Endothelial cell of umbilical vein (primary cell): ENCODE data around the gene AKR7A3. TPM values are rescaled to one million over a fixed set of nuclear protein-coding genes. Genes with fewer than 3 reads are reported as not detected.

Experiments
- BruUV-seq: library from RNA; stranded (reverse); fragments of 400-500 nt; replicated peaks from 2 replicates; lab custom pipeline; 2021; lab: Mats Ljungman, UMichigan
- CTCF ChIA-PET: fragments of 300-600, 350-600 bp; sonication (Branson Sonifier 250); formaldehyde crosslinking; loops from one replicate; lab custom pipeline; 2021; ENCODE audit warnings: antibody characterized with exemption, inconsistent platforms; lab: Charles Lee
- POLR2A ChIA-PET: fragments of 300-600, 350-600 bp; sonication (Branson Sonifier 250); formaldehyde crosslinking; loops from one replicate; lab custom pipeline; 2021; ENCODE audit warnings: antibody characterized with exemption, inconsistent platforms; lab: Charles Lee
- DNase-seq: peaks from one replicate; pipeline ENCODE4 v3.0.0-alpha.2; 2011; ENCODE audit warnings: low read depth, low spot score
- FAIRE-seq: peaks from 2 replicates; lab custom pipeline; 2011; peaks lifted over from hg19 to GRCh38; lab: Jason Lieb, UNC
- H2AFZ ChIP-seq: 2 replicates; pipeline ENCODE4 v1.6.0; 2012; ENCODE audit warnings: low read depth, low read length, control low read depth, inconsistent platforms
- H3K27ac ChIP-seq: 2 replicates; pipeline ENCODE4 v1.5.1; 2011; ENCODE audit warnings: low read depth, mild to moderate bottlenecking, control low read depth, low read length, moderate library complexity; ENCODE audit not compliant: insufficient read depth
- H3K27me3 ChIP-seq, 2 experiments: 2 replicates each; pipeline versions ENCODE4 v1.6.0 to v1.6.1; 2011; ENCODE audit warnings: low read length in 2 of 2, mixed read lengths in 1 of 2; ENCODE audit not compliant: control insufficient read depth in 2 of 2, insufficient read depth in 2 of 2
- H3K36me3 ChIP-seq, 2 experiments: 2 replicates in 1 of 2; 3 replicates in 1 of 2; pipeline ENCODE4 v1.5.1; 2011; ENCODE audit warnings: low read length in 2 of 2, mild to moderate bottlenecking in 1 of 2, moderate library complexity in 1 of 2; ENCODE audit not compliant: control insufficient read depth in 2 of 2, insufficient read depth in 2 of 2; ENCODE audit errors: extremely low read depth in 1 of 2
- H3K4me1 ChIP-seq: 3 replicates; pipeline ENCODE4 v1.5.1; 2011; ENCODE audit warnings: mild to moderate bottlenecking, low read length; ENCODE audit not compliant: control insufficient read depth, insufficient read depth; ENCODE audit errors: extremely low read depth
- H3K4me2 ChIP-seq: 2 replicates; pipeline ENCODE4 v1.6.1; 2011; ENCODE audit warnings: low read length, control low read depth, mixed read lengths; ENCODE audit not compliant: insufficient read depth
- H3K4me3 ChIP-seq, 3 experiments: fragments of 200-600 bp in 1 of 3; sonication (generic), shearing (Covaris generic) in 1 of 3; replicated peaks in 1 of 3; 2 replicates each; pipeline ENCODE4 v1.5.1; 2011 to 2016; ENCODE audit warnings: control low read depth in 3 of 3, low read length in 3 of 3, mild to moderate bottlenecking in 2 of 3, inconsistent platforms in 1 of 3, low read depth in 1 of 3, moderate library complexity in 1 of 3; ENCODE audit not compliant: insufficient read depth in 1 of 3
- H3K79me2 ChIP-seq: 2 replicates; pipeline ENCODE4 v1.6.0; 2012; ENCODE audit warnings: low read length, inconsistent platforms; ENCODE audit not compliant: control insufficient read depth, insufficient read depth
- H3K9ac ChIP-seq: replicated peaks from 2 replicates; pipeline ENCODE3; 2011; ENCODE audit warnings: low read length, control low read depth; ENCODE audit not compliant: insufficient read depth; ENCODE audit errors: extremely low read depth
- H3K9me1 ChIP-seq: replicated peaks from 3 replicates; pipeline ENCODE4 v1.6.0; 2011; ENCODE audit warnings: mild to moderate bottlenecking, low read length; ENCODE audit not compliant: control insufficient read depth, insufficient read depth; ENCODE audit errors: extremely low read depth
- H3K9me3 ChIP-seq: replicated peaks from 2 replicates; pipeline ENCODE4 v1.5.1; 2012; ENCODE audit warnings: low read length, inconsistent platforms; ENCODE audit not compliant: control insufficient read depth, insufficient read depth
- H4K20me1 ChIP-seq: replicated peaks from 2 replicates; pipeline ENCODE3; 2011; ENCODE audit warnings: mild to moderate bottlenecking, low read length; ENCODE audit not compliant: control insufficient read depth, insufficient read depth; ENCODE audit errors: extremely low read depth
- CTCF ChIP-seq, 2 donors: IDR thresholded peaks; 1 replicate in 1 of 2; 2 replicates in 1 of 2; pipeline ENCODE4 v1.5.1; 2011; ENCODE audit warnings: low read length in 2 of 2, mild to moderate bottlenecking in 2 of 2, moderate library complexity in 2 of 2, control low read depth in 1 of 2, inconsistent platforms in 1 of 2, low read depth in 1 of 2; ENCODE audit not compliant: insufficient read depth in 1 of 2; ENCODE audit errors: extremely low read depth in 1 of 2
- EZH2 ChIP-seq: IDR thresholded peaks from 2 replicates; pipeline ENCODE4 v1.6.1; 2012; ENCODE audit warnings: borderline replicate concordance, low read depth, mild to moderate bottlenecking, moderate library complexity, low read length, inconsistent platforms; ENCODE audit not compliant: severe bottlenecking
- FOS ChIP-seq: IDR thresholded peaks from 2 replicates; pipeline ENCODE4 v1.6.1; 2011; ENCODE audit warnings: mild to moderate bottlenecking, low read length, moderate library complexity, borderline replicate concordance; ENCODE audit not compliant: insufficient read depth
- GATA2 ChIP-seq: IDR thresholded peaks from 2 replicates; pipeline ENCODE4 v1.7.0; 2011; ENCODE audit warnings: low read depth, mild to moderate bottlenecking, moderate library complexity, mixed read lengths, low read length; ENCODE audit not compliant: insufficient read length, insufficient read depth
- JUN ChIP-seq: IDR thresholded peaks from 2 replicates; pipeline ENCODE4 v1.6.1; 2011; ENCODE audit warnings: borderline replicate concordance, low read depth; ENCODE audit not compliant: insufficient read length, insufficient read depth
- MAX ChIP-seq: IDR thresholded peaks from 2 replicates; pipeline ENCODE4 v1.6.1; 2011; ENCODE audit not compliant: insufficient read depth, insufficient read length
- MYC ChIP-seq: IDR thresholded peaks from one replicate; pipeline ENCODE4 v1.6.1; 2011; ENCODE audit warnings: mild to moderate bottlenecking, low read depth, low read length
- POLR2A ChIP-seq: IDR thresholded peaks from 2 replicates; pipeline ENCODE4 v1.6.1; 2012; ENCODE audit warnings: low read depth, mild to moderate bottlenecking, control low read depth, low read length
- POLR2AphosphoS5 ChIP-seq: IDR thresholded peaks from 2 replicates; pipeline ENCODE4 v1.6.1; 2012; ENCODE audit warnings: low read depth, mild to moderate bottlenecking, control low read depth, low read length, moderate library complexity; ENCODE audit not compliant: insufficient read depth
- dilution Hi-C: fragments of 300-500 bp; cut with MboI; formaldehyde crosslinking; loops from one replicate; pipeline ENCODE4 v1.15.0; 2019; ENCODE audit warnings: low sequenced_read_pairs; ENCODE audit not compliant: extremely low pct_ligation_motif_present
- intact Hi-C: fragments of 100-400 bp; cut with micrococcal nuclease; formaldehyde crosslinking; loops from one replicate; pipeline ENCODE4 v1.10.0; 2022
- polyA plus RNA-seq, 4 experiments: library from polyadenylated mRNA; depleted of rRNA in 3 of 4; stranded (reverse) in 3 of 4; unstranded in 1 of 4; fragments of >200 nt; gene quantifications; 2 replicates each; pipeline versions ENCODE4 v1.2.1 to v1.2.3, GENCODE V29; 2011 to 2012; ENCODE audit warnings: missing spikeins in 1 of 4
- total RNA-seq: library from RNA; stranded (reverse); gene quantifications from 2 replicates; pipeline ENCODE4 v1.2.3, GENCODE V29; 2021

The AKR7A3 gene
- total and polyA plus RNA-seq, 2 donors (not counting 3 experiments of a cell fraction or from before 2014, with no cell fraction given) = 0.49 to 0.50 TPM

GRCh38 chr1:19258353-19258752, 30.2 kb downstream of the AKR7A3 start:
- dilution Hi-C loops (no loop called here), intact Hi-C loops (loop anchor here (10.0 kb wide), 1 partner anchor 336 kb away; a partner anchor contains a TSS)
- peaks cover 2% of the 10 kb centered on the region for H3K4me1 ChIP-seq
- H3K4me3 ChIP-seq = no peak overlapping the region
- H3K36me3 ChIP-seq = peaks cover 13 to 30% of the 10 kb centered on the region in 2 experiments
- CTCF ChIA-PET = no interaction called here
- H2AFZ ChIP-seq = no peak overlapping the region
- no peaks in the 10 kb centered on the region for H4K20me1 ChIP-seq
- peaks cover 23% of the 10 kb centered on the region for H3K79me2 ChIP-seq
- no peak overlapping the region for H3K9ac ChIP-seq
- no peak overlapping the region for H3K4me2 ChIP-seq
- H3K9me1 ChIP-seq = no peaks in the 10 kb centered on the region
- no peak overlapping the region for H3K27ac ChIP-seq
- FAIRE-seq = no peak
- TF ChIP-seq MYC = no peak
- no peak for TF ChIP-seq POLR2A
- no peak for TF ChIP-seq POLR2AphosphoS5
- no peak for TF ChIP-seq FOS
- TF ChIP-seq MAX = no peak
- no peak for TF ChIP-seq JUN
- no peak for TF ChIP-seq EZH2
- no peak for TF ChIP-seq CTCF (IDR thresholded peaks at IDR 0.05; ENCODE audit: extremely low read depth in 1 of 2, insufficient read depth in 1 of 2, low read depth in 1 of 2, low read length in 2 of 2)
- no peak for TF ChIP-seq GATA2
- H3K9me3 ChIP-seq = no peaks in the 10 kb centered on the region
- POLR2A ChIA-PET = no interaction called here
- H3K27me3 ChIP-seq = no peaks in the 10 kb centered on the region
- no peak for DNase-seq
- no TSS peak for BruUV-seq
